DOHH2 (cell line): ENCODE results near the gene SNRNP200.

Experiments used
- H3F3A ChIP-seq: fragments of 200-600 bp; sonication (generic), shearing (Covaris generic); 2 replicates; pipeline ENCODE4 v1.6.0; 2016; ENCODE audit warnings: antibody characterized with exemption, mild to moderate bottlenecking; ENCODE audit not compliant: control insufficient read depth, insufficient read depth
- H3K27ac ChIP-seq: fragments of 200-600 bp; sonication (generic); 2 replicates; pipeline ENCODE4 v1.5.1; 2014; ENCODE audit warnings: low read depth, mild to moderate bottlenecking, low read length, moderate library complexity
- H3K27me3 ChIP-seq: fragments of 200-600 bp; sonication (generic); 2 replicates; pipeline ENCODE4 v1.6.1; 2014; ENCODE audit warnings: mild to moderate bottlenecking, low read length, mixed read lengths; ENCODE audit not compliant: control insufficient read depth
- H3K36me3 ChIP-seq: fragments of 200-600 bp; sonication (generic); 2 replicates; pipeline ENCODE4 v1.6.1; 2014; ENCODE audit warnings: mild to moderate bottlenecking, low read length, moderate library complexity, mixed read lengths; ENCODE audit not compliant: control insufficient read depth
- H3K4me1 ChIP-seq: fragments of 200-600 bp; sonication (generic); 2 replicates; pipeline ENCODE4 v1.6.1; 2014; ENCODE audit warnings: mild to moderate bottlenecking, low read length, mixed read lengths; ENCODE audit not compliant: control insufficient read depth
- H3K4me2 ChIP-seq: fragments of 200-600 bp; sonication (generic); 2 replicates; pipeline ENCODE4 v1.6.0; 2014; ENCODE audit warnings: mild to moderate bottlenecking, low read length, moderate library complexity
- H3K4me3 ChIP-seq: fragments of 200-600 bp; sonication (generic); 2 replicates; pipeline ENCODE4 v1.5.1; 2014; ENCODE audit warnings: mild to moderate bottlenecking, low read length, mixed read lengths
- H3K79me2 ChIP-seq: fragments of 200-600 bp; sonication (generic); 2 replicates; pipeline ENCODE4 v1.6.1; 2014; ENCODE audit warnings: mild to moderate bottlenecking, low read length, mixed read lengths; ENCODE audit not compliant: control insufficient read depth
- H3K9me2 ChIP-seq: fragments of 200-600 bp; sonication (generic); replicated peaks from 2 replicates; pipeline ENCODE4 v1.6.1; 2014; ENCODE audit warnings: mild to moderate bottlenecking, low read length, mixed read lengths; ENCODE audit not compliant: control insufficient read depth
- H3K9me3 ChIP-seq: fragments of 200-600 bp; sonication (generic); 2 replicates; pipeline ENCODE4 v1.6.1; 2014; ENCODE audit warnings: antibody characterized with exemption, low read length, mixed read lengths; ENCODE audit not compliant: control insufficient read depth, insufficient read depth
- H4K20me1 ChIP-seq: fragments of 200-600 bp; sonication (generic); 2 replicates; pipeline ENCODE4 v1.6.0; 2014; ENCODE audit warnings: low read depth, mild to moderate bottlenecking, antibody characterized with exemption, low read length, moderate library complexity; ENCODE audit not compliant: control insufficient read depth, insufficient read depth
- CTCF ChIP-seq: fragments of 200-600 bp; sonication (generic); IDR thresholded peaks from one replicate; pipeline ENCODE4 v1.5.1; 2014; ENCODE audit warnings: antibody characterized with exemption, mild to moderate bottlenecking, low read depth, low read length; ENCODE audit not compliant: poor library complexity, severe bottlenecking
- EZH2phosphoT487 ChIP-seq: fragments of 200-600 bp; sonication (generic); IDR thresholded peaks from 2 replicates; pipeline ENCODE4 v1.6.1; 2017; ENCODE audit warnings: borderline replicate concordance, mild to moderate bottlenecking, antibody characterized with exemption, low read length, moderate library complexity, mixed read lengths

The SNRNP200 gene

GRCh38 chr2:96305091-96305978 lies at the start of gene SNRNP200:
SNRNP200 (minus strand) TSS chr2:96305546; CDS start chr2:96305437, 109 bp downstream.
- TF ChIP-seq CTCF (no peak), EZH2phosphoT487 (no peak)
- Histone ChIP-seq H3K9me2 (no peaks in the 10 kb centered on the region), H3K79me2 (peaks cover 62% of the 10 kb centered on the region), H3K27me3 (no peaks in the 10 kb centered on the region), H3K4me1 (peaks cover 31% of the 10 kb centered on the region), H3K27ac (peak within 1 kb of the TSS; percentile 74), H3K4me2 (peak within 1 kb of the TSS; percentile 90), H3K9me3 (no peaks in the 10 kb centered on the region), H3F3A (peaks cover 9% of the 10 kb centered on the region), H3K36me3 (peaks cover 59% of the 10 kb centered on the region), H3K4me3 (peak within 1 kb of the TSS; percentile 90), H4K20me1 (0 out of 2 replicates have a peak, but pooled peaks cover 3% of the 10 kb centered on the region)

- Histone ChIP-seq H3K27me3 (no peaks in the 10 kb centered on the region), H3K9me2 (no peaks in the 10 kb centered on the region), H3K9me3 (no peaks in the 10 kb centered on the region), H3F3A (no peaks in the 10 kb centered on the region), H3K79me2 (no peaks in the 10 kb centered on the region), H3K4me2 (no peak overlapping the region), H3K36me3 (peaks cover 94% of the 10 kb centered on the region), H3K4me3 (no peak overlapping the region), H3K27ac (no peak overlapping the region), H4K20me1 (no peaks in the 10 kb centered on the region), H3K4me1 (no peaks in the 10 kb centered on the region)
- TF ChIP-seq CTCF (no peak), EZH2phosphoT487 (no peak)
Measured at GRCh38 chr2:96354492-96354891, 49.1 kb upstream of the SNRNP200 start.

DNA sequence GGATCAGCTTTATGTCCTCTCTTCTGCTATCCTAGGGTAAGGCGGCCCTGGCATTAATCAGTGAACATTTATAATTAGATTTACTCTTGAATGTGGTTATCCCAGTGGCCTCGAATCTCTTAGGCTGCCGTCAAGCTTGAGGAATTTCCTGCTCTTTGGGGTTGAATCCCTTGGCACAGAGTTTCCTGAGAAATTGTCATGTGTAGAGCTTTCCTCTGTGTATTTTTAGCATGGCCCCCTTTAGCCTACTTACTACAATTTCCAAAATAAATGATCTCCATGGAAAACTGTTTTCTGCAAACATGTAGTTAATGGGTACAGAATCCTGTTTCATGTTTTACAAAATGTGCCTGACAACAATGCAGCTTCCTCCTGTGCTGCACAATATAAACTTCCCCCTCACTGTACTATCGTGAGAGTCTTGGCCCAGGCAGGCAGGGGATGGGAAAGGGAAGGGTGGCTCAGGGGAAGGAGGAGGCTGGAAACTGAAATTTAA lies 48.3 kb upstream of the SNRNP200 start:
- Histone ChIP-seq H3K4me2 (no peak overlapping the region), H3K27ac (no peak overlapping the region), H3K36me3 (peaks cover 94% of the 10 kb centered on the region), H3K4me1 (no peaks in the 10 kb centered on the region), H4K20me1 (no peaks in the 10 kb centered on the region), H3K9me3 (no peaks in the 10 kb centered on the region), H3F3A (no peaks in the 10 kb centered on the region), H3K9me2 (no peaks in the 10 kb centered on the region), H3K4me3 (no peak overlapping the region), H3K79me2 (no peaks in the 10 kb centered on the region), H3K27me3 (no peaks in the 10 kb centered on the region)
- no peak for TF ChIP-seq CTCF
- TF ChIP-seq EZH2phosphoT487 = no peak
